ENCODE data around the gene ZGPAT.

- no peak for TF ChIP-seq POLR2A (IDR thresholded peaks at IDR 0.05; ENCODE audit: low read length)
- no peak for TF ChIP-seq GATA1 (IDR thresholded peaks at IDR 0.05; ENCODE audit: low read depth, low read length)
Measured at GRCh38 chr20:63773571-63774241, 65.9 kb downstream of the ZGPAT start.

Data from erythroblast (primary cell).